Measurements from ENCODE around the gene CDC16. TPM values are rescaled to one million over a fixed set of nuclear protein-coding genes. Genes with fewer than 3 reads are reported as not detected.

CDC16 gene
- total RNA-seq, 1 donor from 2014 or later, result 65.4 TPM

- no peak overlapping the region for H3K27ac Mint-ChIP-seq (ENCODE audit: unreplicated experiment)
- no peaks in the 10 kb centered on the region for H3K27me3 Mint-ChIP-seq (ENCODE audit: unreplicated experiment)
- no peaks in the 10 kb centered on the region for H3K9me3 Mint-ChIP-seq (ENCODE audit: unreplicated experiment)
- DNase-seq (ENCODE audit: low spot score), result no peak
- no peak for TF ChIP-seq CTCF (IDR thresholded peaks at IDR 0.05; ENCODE audit: unreplicated experiment)
- peaks cover 17% of the 10 kb centered on the region for H3K36me3 Mint-ChIP-seq (ENCODE audit: low read depth, unreplicated experiment)
- no peak overlapping the region for H3K4me3 Mint-ChIP-seq (ENCODE audit: unreplicated experiment)
- H3K4me1 Mint-ChIP-seq (ENCODE audit: unreplicated experiment), result peaks cover 14% of the 10 kb centered on the region
Measured at GRCh38 chr13:114309086-114309485, 74.4 kb downstream of the CDC16 start.

GRCh38 chr13:114309806-114310410 lies 75.2 kb downstream of the CDC16 start:
- H3K4me1 Mint-ChIP-seq (ENCODE audit: unreplicated experiment), result peaks cover 17% of the 10 kb centered on the region
- H3K27me3 Mint-ChIP-seq (ENCODE audit: unreplicated experiment), result no peaks in the 10 kb centered on the region
- H3K9me3 Mint-ChIP-seq (ENCODE audit: unreplicated experiment), result no peaks in the 10 kb centered on the region
- no peak for TF ChIP-seq CTCF (IDR thresholded peaks at IDR 0.05; ENCODE audit: unreplicated experiment)
- no peak overlapping the region for H3K27ac Mint-ChIP-seq (ENCODE audit: unreplicated experiment)
- H3K36me3 Mint-ChIP-seq (ENCODE audit: low read depth, unreplicated experiment), result peaks cover 10% of the 10 kb centered on the region
- no peak for DNase-seq (ENCODE audit: low spot score)
- no peak overlapping the region for H3K4me3 Mint-ChIP-seq (ENCODE audit: unreplicated experiment)

- H3K27ac Mint-ChIP-seq (ENCODE audit: unreplicated experiment), result no peak overlapping the region
- DNase-seq (ENCODE audit: low spot score), result no peak
- no peak for TF ChIP-seq CTCF (IDR thresholded peaks at IDR 0.05; ENCODE audit: unreplicated experiment)
- no peak overlapping the region for H3K4me3 Mint-ChIP-seq (ENCODE audit: unreplicated experiment)
- H3K9me3 Mint-ChIP-seq (ENCODE audit: unreplicated experiment), result no peaks in the 10 kb centered on the region
- peaks cover 8% of the 10 kb centered on the region for H3K36me3 Mint-ChIP-seq (ENCODE audit: low read depth, unreplicated experiment)
- H3K4me1 Mint-ChIP-seq (ENCODE audit: unreplicated experiment), result peaks cover 23% of the 10 kb centered on the region
- H3K27me3 Mint-ChIP-seq (ENCODE audit: unreplicated experiment), result no peaks in the 10 kb centered on the region
Measured at GRCh38 chr13:114310956-114311355, 76.3 kb downstream of the CDC16 start.

GRCh38 chr13:114311387-114311786 lies 76.7 kb downstream of the CDC16 start:
- H3K27ac Mint-ChIP-seq (ENCODE audit: unreplicated experiment), result no peak overlapping the region
- H3K27me3 Mint-ChIP-seq (ENCODE audit: unreplicated experiment), result no peaks in the 10 kb centered on the region
- TF ChIP-seq CTCF (IDR thresholded peaks at IDR 0.05; ENCODE audit: unreplicated experiment), result no peak
- H3K4me1 Mint-ChIP-seq (ENCODE audit: unreplicated experiment), result peaks cover 23% of the 10 kb centered on the region
- H3K4me3 Mint-ChIP-seq (ENCODE audit: unreplicated experiment), result no peak overlapping the region
- no peak for DNase-seq (ENCODE audit: low spot score)
- H3K36me3 Mint-ChIP-seq (ENCODE audit: low read depth, unreplicated experiment), result peaks cover 8% of the 10 kb centered on the region
- no peaks in the 10 kb centered on the region for H3K9me3 Mint-ChIP-seq (ENCODE audit: unreplicated experiment)

GRCh38 chr13:114311908-114312307 lies 77.2 kb downstream of the CDC16 start:
- Mint-ChIP-seq H3K36me3 (ENCODE audit: low read depth, unreplicated experiment) (peaks cover 7% of the 10 kb centered on the region), H3K27me3 (ENCODE audit: unreplicated experiment) (no peaks in the 10 kb centered on the region), H3K9me3 (ENCODE audit: unreplicated experiment) (no peaks in the 10 kb centered on the region), H3K4me3 (ENCODE audit: unreplicated experiment) (no peak overlapping the region), H3K27ac (ENCODE audit: unreplicated experiment) (no peak overlapping the region), H3K4me1 (ENCODE audit: unreplicated experiment) (peaks cover 21% of the 10 kb centered on the region)
- no peak for TF ChIP-seq CTCF (IDR thresholded peaks at IDR 0.05; ENCODE audit: unreplicated experiment)
- DNase-seq (ENCODE audit: low spot score), result no peak
